NT2/D1 (cell line): Measurements from ENCODE around the gene TMEM140.

Source experiments
- DNase-seq: peaks from one replicate; pipeline ENCODE4 v3.0.0-alpha.2; 2011; ENCODE audit warnings: low read depth, low spot score
- H3K27me3 ChIP-seq: 2 replicates; pipeline ENCODE4 v1.6.0; 2011; ENCODE audit warnings: mild to moderate bottlenecking; ENCODE audit not compliant: insufficient read length, insufficient read depth
- H3K36me3 ChIP-seq: 2 replicates; pipeline ENCODE4 v1.6.1; 2011; ENCODE audit warnings: mild to moderate bottlenecking, low read length, mixed read lengths; ENCODE audit not compliant: insufficient read depth, insufficient read length
- H3K4me1 ChIP-seq: 2 replicates; pipeline ENCODE4 v1.5.1; 2011; ENCODE audit not compliant: insufficient read depth, insufficient read length
- H3K4me3 ChIP-seq: 2 replicates; pipeline ENCODE4 v1.5.1; 2011; ENCODE audit warnings: low read depth; ENCODE audit not compliant: insufficient read length
- H3K9ac ChIP-seq: 2 replicates; pipeline ENCODE4 v1.6.0; 2011; ENCODE audit warnings: low read depth; ENCODE audit not compliant: insufficient read length
- H3K9me3 ChIP-seq: 2 replicates; pipeline ENCODE4 v1.5.1; 2011; ENCODE audit warnings: mild to moderate bottlenecking, low read length; ENCODE audit not compliant: insufficient read depth
- SUZ12 ChIP-seq: IDR thresholded peaks from 2 replicates; pipeline ENCODE4 v1.6.1; 2011; ENCODE audit not compliant: insufficient read length, insufficient read depth; ENCODE audit errors: extremely low read depth
- YY1 ChIP-seq: IDR thresholded peaks from 2 replicates; pipeline ENCODE4 v1.6.1; 2011; ENCODE audit not compliant: insufficient read length, insufficient read depth
- ZNF274 ChIP-seq: IDR thresholded peaks from 2 replicates; pipeline ENCODE4 v1.6.1; 2011; ENCODE audit warnings: mild to moderate bottlenecking, low read depth, low read length

TMEM140 gene

GRCh38 chr7:135188298-135188984 lies 40.6 kb downstream of the TMEM140 start:
- Histone ChIP-seq H3K36me3 (peaks cover 58% of the 10 kb centered on the region), H3K9ac (no peak overlapping the region)
- DNase-seq = no peak

DNA sequence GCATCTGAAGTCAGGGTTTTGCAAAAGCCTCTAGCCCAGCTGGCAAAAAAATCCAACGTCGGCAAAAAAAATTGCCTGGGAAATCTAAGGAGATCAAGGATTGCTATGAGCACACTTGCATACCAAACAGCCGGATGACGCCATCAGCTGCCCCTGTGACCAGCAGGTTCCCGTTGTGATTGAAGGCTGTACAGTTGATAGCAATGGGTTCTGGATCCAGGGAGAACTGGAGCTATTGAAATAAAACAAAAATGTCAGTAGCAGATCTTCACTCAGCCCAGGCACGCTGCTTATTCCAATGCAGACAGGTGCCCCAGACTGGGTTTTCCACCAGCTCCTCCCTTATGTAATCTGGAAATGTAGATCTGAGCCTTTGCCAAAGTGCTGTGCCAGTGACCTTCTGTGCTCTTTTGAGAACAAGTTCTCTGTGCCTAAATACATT lies 41.4 kb downstream of the TMEM140 start:
- H3K4me3 ChIP-seq = no peak overlapping the region
- peaks cover 5% of the 10 kb centered on the region for H3K4me1 ChIP-seq
- TF ChIP-seq SUZ12 (no peak), ZNF274 (no peak)
- H3K36me3 ChIP-seq = peaks cover 51% of the 10 kb centered on the region
- DNase-seq = no peak
- no peaks in the 10 kb centered on the region for H3K27me3 ChIP-seq
- H3K9me3 ChIP-seq = no peaks in the 10 kb centered on the region; the same call in 1 of the 2 replicates
- H3K9ac ChIP-seq = no peak overlapping the region

More at GRCh38 chr7:135188298-135188984, 40.6 kb downstream of the TMEM140 start:
- TF ChIP-seq YY1 = no peak
- no peak for TF ChIP-seq SUZ12
- no peak for TF ChIP-seq ZNF274
- H3K4me1 ChIP-seq = peaks cover 3% of the 10 kb centered on the region
- H3K9me3 ChIP-seq = no peaks in the 10 kb centered on the region; the same call in 1 of the 2 replicates
- no peaks in the 10 kb centered on the region for H3K27me3 ChIP-seq
- no peak overlapping the region for H3K4me3 ChIP-seq

DNA sequence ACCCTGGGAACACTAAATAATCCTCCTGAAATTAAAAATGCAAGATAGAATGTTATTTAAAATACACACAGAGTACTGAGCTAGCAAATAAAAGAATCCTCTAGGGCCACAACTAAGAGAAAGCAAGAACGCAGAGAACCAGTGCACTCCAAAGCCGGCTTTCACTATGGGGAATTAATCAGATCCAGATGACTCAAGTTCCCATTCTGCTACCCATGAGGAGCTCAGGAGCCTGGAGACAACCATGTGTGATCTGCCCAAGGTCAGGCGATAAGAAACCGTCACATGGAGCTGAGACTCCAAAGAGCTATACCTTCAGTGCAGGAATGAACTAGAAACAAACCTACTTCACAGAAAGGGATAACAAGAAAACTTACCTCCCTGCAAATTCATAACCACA lies 42.1 kb downstream of the TMEM140 start:
- Histone ChIP-seq H3K4me3 (no peak overlapping the region), H3K36me3 (peaks cover 51% of the 10 kb centered on the region), H3K9me3 (no peaks in the 10 kb centered on the region), H3K9ac (no peak overlapping the region), H3K4me1 (peaks cover 7% of the 10 kb centered on the region), H3K27me3 (no peaks in the 10 kb centered on the region)
- DNase-seq = no peak
- TF ChIP-seq YY1 = no peak
- TF ChIP-seq ZNF274 = no peak
- no peak for TF ChIP-seq SUZ12

DNA sequence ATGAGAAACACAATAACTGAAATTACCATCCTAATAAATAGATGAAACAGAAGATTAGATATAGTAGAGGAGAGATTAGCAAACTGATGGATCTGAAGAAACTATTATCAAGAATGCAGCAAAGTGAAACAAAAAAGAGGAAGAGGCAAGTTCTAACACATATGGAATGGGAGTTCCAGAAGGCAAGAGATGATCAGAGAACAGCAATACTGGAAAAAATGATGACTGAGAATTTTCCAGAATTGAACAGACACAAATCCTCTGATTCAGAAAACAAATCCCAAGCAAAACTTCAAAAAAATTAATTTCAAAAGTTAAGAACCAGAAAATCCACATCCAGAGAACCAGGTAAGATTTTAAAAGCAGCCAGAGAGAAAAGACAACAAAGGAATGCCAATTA lies 42.8 kb downstream of the TMEM140 start:
- no peak for TF ChIP-seq ZNF274
- TF ChIP-seq SUZ12 = no peak
- TF ChIP-seq YY1 = no peak
- H3K9me3 ChIP-seq = no peaks in the 10 kb centered on the region
- H3K27me3 ChIP-seq = no peaks in the 10 kb centered on the region
- peaks cover 7% of the 10 kb centered on the region for H3K4me1 ChIP-seq
- no peak overlapping the region for H3K9ac ChIP-seq
- H3K4me3 ChIP-seq = no peak overlapping the region
- DNase-seq = no peak
- peaks cover 46% of the 10 kb centered on the region for H3K36me3 ChIP-seq

DNA sequence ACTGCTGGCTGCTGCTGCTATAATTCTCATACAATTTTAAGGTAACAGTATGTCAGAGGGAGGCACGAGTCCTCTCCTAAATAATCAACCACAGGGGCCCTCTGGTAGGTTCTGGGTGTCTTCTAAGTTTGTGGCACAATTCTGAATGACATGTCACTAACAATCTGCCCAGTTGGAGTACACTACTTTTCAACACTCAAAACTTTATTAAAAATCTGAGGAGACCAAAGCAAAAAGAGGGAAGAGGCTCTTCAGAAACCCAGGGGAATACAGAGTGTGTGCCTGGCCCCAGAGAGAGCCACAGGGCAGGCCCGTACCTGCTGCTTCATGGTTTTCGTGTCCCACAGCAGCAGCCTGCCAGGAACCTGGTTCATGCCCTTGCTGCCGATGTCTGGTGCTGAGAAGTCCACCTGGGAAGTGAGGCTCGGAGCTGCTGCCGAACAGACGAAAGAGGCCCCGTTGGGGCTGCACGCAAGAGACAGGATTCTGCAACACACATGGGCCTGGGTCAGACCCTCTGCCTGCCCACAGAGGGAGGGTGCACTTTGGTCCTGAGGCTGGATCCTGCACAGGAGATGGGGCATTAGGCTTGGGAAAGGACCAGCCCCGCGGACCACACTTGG lies 45.2 kb downstream of the TMEM140 start:
- H3K4me3 ChIP-seq = no peak overlapping the region
- H3K9ac ChIP-seq = no peak overlapping the region
- H3K4me1 ChIP-seq = peaks cover 7% of the 10 kb centered on the region
- H3K27me3 ChIP-seq = no peaks in the 10 kb centered on the region
- peaks cover 53% of the 10 kb centered on the region for H3K36me3 ChIP-seq
- TF ChIP-seq ZNF274 (no peak), SUZ12 (no peak), YY1 (no peak)
- DNase-seq = no peak
- H3K9me3 ChIP-seq = no peaks in the 10 kb centered on the region

DNA sequence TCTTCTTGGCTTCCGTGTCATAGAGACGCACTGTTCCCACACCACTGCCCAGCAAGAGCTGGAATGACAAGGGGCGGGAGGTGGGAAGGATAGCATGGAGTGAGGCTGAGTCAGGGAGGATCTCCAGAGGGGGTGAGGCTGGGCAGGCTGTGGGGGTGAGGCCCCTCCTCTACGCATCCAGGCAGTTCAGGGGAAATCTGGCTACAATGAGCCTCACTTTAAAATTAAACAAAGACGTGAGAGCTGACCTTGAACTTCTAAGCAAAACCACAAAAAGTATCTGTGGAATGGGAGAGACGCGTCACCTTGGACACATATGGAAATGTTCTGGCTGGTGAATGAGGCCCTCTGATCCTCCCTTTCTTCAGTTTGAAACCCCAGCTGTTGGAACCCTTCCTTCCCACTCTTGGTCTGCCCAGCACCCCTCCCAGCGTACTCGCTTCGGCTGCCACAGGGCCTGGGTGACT lies 45.8 kb downstream of the TMEM140 start:
- H3K4me3 ChIP-seq = no peak overlapping the region
- DNase-seq = no peak
- peaks cover 47% of the 10 kb centered on the region for H3K36me3 ChIP-seq
- no peak overlapping the region for H3K9ac ChIP-seq
- TF ChIP-seq SUZ12 (no peak), ZNF274 (no peak), YY1 (no peak)
- H3K27me3 ChIP-seq = no peaks in the 10 kb centered on the region
- H3K4me1 ChIP-seq = peaks cover 7% of the 10 kb centered on the region
- no peaks in the 10 kb centered on the region for H3K9me3 ChIP-seq

- H3K36me3 ChIP-seq = peaks cover 38% of the 10 kb centered on the region
- H3K27me3 ChIP-seq = no peaks in the 10 kb centered on the region
- TF ChIP-seq YY1 (no peak), SUZ12 (no peak), ZNF274 (no peak)
- DNase-seq = no peak
- H3K4me3 ChIP-seq = no peak overlapping the region
- no peaks in the 10 kb centered on the region for H3K9me3 ChIP-seq
- peaks cover 7% of the 10 kb centered on the region for H3K4me1 ChIP-seq
- H3K9ac ChIP-seq = no peak overlapping the region
Measured at GRCh38 chr7:135194494-135195095, 46.7 kb downstream of the TMEM140 start.
